ENCODE results near the gene KCNB1.

GRCh38 chr20:49344975-49345374 is 137.5 kb downstream of the KCNB1 start:
- TF ChIP-seq GABPA (IDR thresholded peaks at IDR 0.05 in 1 of 2, conservative IDR thresholded peaks at IDR 0.05 in 1 of 2), result no peak
- TF ChIP-seq CTCF (IDR thresholded peaks at IDR 0.05; ENCODE audit: low read depth, low read length, missing input control), result no peak
- no peak for TF ChIP-seq FOXA1 (IDR thresholded peaks at IDR 0.05)
- TF ChIP-seq REST (IDR thresholded peaks at IDR 0.05), result no peak
- peak in 1 of 2 donors; percentile 38 for TF ChIP-seq JUND (IDR thresholded peaks at IDR 0.05)
- TF ChIP-seq ZBTB33 (IDR thresholded peaks at IDR 0.05), result no peak
- no peak for TF ChIP-seq YY1 (IDR thresholded peaks at IDR 0.05)
- TF ChIP-seq TAF1 (conservative IDR thresholded peaks at IDR 0.05), result no peak
- TF ChIP-seq HNF4G (IDR thresholded peaks at IDR 0.05), result no peak
